HepG2 (cell line): ENCODE measurements around the gene HYAL2. TPM values are rescaled to one million over a fixed set of nuclear protein-coding genes. Genes with fewer than 3 reads are reported as not detected.
A peak's percentile ranks its signal among the peaks of the same experiment; 100 is the strongest.

Source experiments
- CSRNP2 ChIP-seq: sonication (generic); formaldehyde crosslinking; conservative IDR thresholded peaks from 2 replicates; pipeline ENCODE4 v1.8.0; 2022; ENCODE audit warnings: low read depth, missing genetic modification reagents
- HDAC1 ChIP-seq: sonication (generic); formaldehyde crosslinking; IDR thresholded peaks from 2 replicates; pipeline ENCODE4 v1.5.1; 2020; ENCODE audit warnings: mild to moderate bottlenecking, missing genetic modification reagents
- NCOA2 ChIP-seq: sonication (generic); formaldehyde crosslinking; IDR thresholded peaks from 2 replicates; pipeline ENCODE4 v1.8.0; 2022; ENCODE audit warnings: inconsistent platforms
- PLRG1 ChIP-seq: fragments of 450-650 bp; conservative IDR thresholded peaks from 2 replicates; pipeline ENCODE4 v1.6.1; 2016
- POLR2A ChIP-seq, 2 experiments: IDR thresholded peaks; 2 replicates each; pipeline ENCODE4 v1.6.1; 2011; ENCODE audit warnings: low read depth in 2 of 2, low read length in 2 of 2, mild to moderate bottlenecking in 1 of 2, moderate library complexity in 1 of 2; ENCODE audit not compliant: insufficient read depth in 1 of 2
- POLR2G ChIP-seq: fragments of 200-400 bp; formaldehyde crosslinking; IDR thresholded peaks from 2 replicates; pipeline ENCODE4 v1.6.1; 2018; ENCODE audit warnings: mild to moderate bottlenecking, low read depth, low read length, moderate library complexity
- RXRB ChIP-seq: IDR thresholded peaks from 2 replicates; pipeline ENCODE4 v1.6.1; 2016; ENCODE audit warnings: borderline replicate concordance, missing genetic modification reagents, missing compliant biosample characterization
- TBX3 ChIP-seq: fragments of 450-650 bp; IDR thresholded peaks from 2 replicates; pipeline ENCODE4 v1.6.1; 2017; ENCODE audit warnings: antibody characterized with exemption, mild to moderate bottlenecking, inconsistent platforms, borderline replicate concordance
- ZBTB2 ChIP-seq: sonication (generic); formaldehyde crosslinking; IDR thresholded peaks from 2 replicates; pipeline ENCODE4 v1.8.0; 2022; ENCODE audit warnings: low read depth, missing genetic modification reagents
- ZNF160 ChIP-seq: sonication (generic); formaldehyde crosslinking; IDR thresholded peaks from 2 replicates; pipeline ENCODE4 v1.8.0; 2022; ENCODE audit warnings: mild to moderate bottlenecking, inconsistent platforms, missing genetic modification reagents
- ZNF180 ChIP-seq: sonication (generic); formaldehyde crosslinking; IDR thresholded peaks from 2 replicates; pipeline ENCODE4 v1.4.0; 2020; ENCODE audit warnings: low read depth, missing genetic modification reagents, borderline replicate concordance
- ZNF784 ChIP-seq: sonication (generic); formaldehyde crosslinking; IDR thresholded peaks from 2 replicates; pipeline ENCODE4 v1.5.1; 2020; ENCODE audit warnings: missing genetic modification reagents, mild to moderate bottlenecking, borderline replicate concordance
- ZSCAN31 ChIP-seq: sonication (generic); formaldehyde crosslinking; IDR thresholded peaks from 2 replicates; pipeline ENCODE4 v1.5.0; 2020; ENCODE audit warnings: low read depth, mild to moderate bottlenecking, missing genetic modification reagents
- polyA plus RNA-seq, 8 experiments: library from polyadenylated mRNA; depleted of rRNA in 3 of 8; stranded (reverse) in 7 of 8; unstranded in 1 of 8; fragments of >200 nt; fragmentation: Illumina TruSeq in 4 of 8; extraction: Trizol in 4 of 8; gene quantifications; 2 replicates each; pipeline versions ENCODE4 v1.2.1 to v1.2.3, GENCODE V29; 2011 to 2016; ENCODE audit warnings: low read depth in 4 of 8, missing spikeins in 1 of 8, mixed read lengths in 1 of 8; ENCODE audit not compliant: insufficient read depth in 1 of 8
- total RNA-seq, 5 experiments: library from RNA; depleted of rRNA; stranded (reverse); fragments of >200 nt; fragmentation: Illumina TruSeq; extraction: Trizol; gene quantifications; 2 replicates each; pipeline ENCODE4 v1.2.3, GENCODE V29; 2016; ENCODE audit warnings: low read depth in 1 of 5
- TF ChIP-seq, protein P1 (sequence below): sonication (generic); formaldehyde crosslinking; IDR thresholded peaks from 2 replicates; pipeline ENCODE4 v1.4.0; 2020; ENCODE audit warnings: mild to moderate bottlenecking, missing genetic modification reagents
- TF ChIP-seq, protein P2 (sequence below): sonication (generic); formaldehyde crosslinking; IDR thresholded peaks from 2 replicates; pipeline ENCODE4 v1.4.0; 2020; ENCODE audit warnings: low read depth, mild to moderate bottlenecking, missing genetic modification reagents

HYAL2 gene
- total and polyA plus RNA-seq, 2 of the 13 experiments (the other 11 are each of a cell fraction or from before 2014, with no cell fraction given), result 76.2 to 102 TPM

- TF ChIP-seq, protein P1, sequence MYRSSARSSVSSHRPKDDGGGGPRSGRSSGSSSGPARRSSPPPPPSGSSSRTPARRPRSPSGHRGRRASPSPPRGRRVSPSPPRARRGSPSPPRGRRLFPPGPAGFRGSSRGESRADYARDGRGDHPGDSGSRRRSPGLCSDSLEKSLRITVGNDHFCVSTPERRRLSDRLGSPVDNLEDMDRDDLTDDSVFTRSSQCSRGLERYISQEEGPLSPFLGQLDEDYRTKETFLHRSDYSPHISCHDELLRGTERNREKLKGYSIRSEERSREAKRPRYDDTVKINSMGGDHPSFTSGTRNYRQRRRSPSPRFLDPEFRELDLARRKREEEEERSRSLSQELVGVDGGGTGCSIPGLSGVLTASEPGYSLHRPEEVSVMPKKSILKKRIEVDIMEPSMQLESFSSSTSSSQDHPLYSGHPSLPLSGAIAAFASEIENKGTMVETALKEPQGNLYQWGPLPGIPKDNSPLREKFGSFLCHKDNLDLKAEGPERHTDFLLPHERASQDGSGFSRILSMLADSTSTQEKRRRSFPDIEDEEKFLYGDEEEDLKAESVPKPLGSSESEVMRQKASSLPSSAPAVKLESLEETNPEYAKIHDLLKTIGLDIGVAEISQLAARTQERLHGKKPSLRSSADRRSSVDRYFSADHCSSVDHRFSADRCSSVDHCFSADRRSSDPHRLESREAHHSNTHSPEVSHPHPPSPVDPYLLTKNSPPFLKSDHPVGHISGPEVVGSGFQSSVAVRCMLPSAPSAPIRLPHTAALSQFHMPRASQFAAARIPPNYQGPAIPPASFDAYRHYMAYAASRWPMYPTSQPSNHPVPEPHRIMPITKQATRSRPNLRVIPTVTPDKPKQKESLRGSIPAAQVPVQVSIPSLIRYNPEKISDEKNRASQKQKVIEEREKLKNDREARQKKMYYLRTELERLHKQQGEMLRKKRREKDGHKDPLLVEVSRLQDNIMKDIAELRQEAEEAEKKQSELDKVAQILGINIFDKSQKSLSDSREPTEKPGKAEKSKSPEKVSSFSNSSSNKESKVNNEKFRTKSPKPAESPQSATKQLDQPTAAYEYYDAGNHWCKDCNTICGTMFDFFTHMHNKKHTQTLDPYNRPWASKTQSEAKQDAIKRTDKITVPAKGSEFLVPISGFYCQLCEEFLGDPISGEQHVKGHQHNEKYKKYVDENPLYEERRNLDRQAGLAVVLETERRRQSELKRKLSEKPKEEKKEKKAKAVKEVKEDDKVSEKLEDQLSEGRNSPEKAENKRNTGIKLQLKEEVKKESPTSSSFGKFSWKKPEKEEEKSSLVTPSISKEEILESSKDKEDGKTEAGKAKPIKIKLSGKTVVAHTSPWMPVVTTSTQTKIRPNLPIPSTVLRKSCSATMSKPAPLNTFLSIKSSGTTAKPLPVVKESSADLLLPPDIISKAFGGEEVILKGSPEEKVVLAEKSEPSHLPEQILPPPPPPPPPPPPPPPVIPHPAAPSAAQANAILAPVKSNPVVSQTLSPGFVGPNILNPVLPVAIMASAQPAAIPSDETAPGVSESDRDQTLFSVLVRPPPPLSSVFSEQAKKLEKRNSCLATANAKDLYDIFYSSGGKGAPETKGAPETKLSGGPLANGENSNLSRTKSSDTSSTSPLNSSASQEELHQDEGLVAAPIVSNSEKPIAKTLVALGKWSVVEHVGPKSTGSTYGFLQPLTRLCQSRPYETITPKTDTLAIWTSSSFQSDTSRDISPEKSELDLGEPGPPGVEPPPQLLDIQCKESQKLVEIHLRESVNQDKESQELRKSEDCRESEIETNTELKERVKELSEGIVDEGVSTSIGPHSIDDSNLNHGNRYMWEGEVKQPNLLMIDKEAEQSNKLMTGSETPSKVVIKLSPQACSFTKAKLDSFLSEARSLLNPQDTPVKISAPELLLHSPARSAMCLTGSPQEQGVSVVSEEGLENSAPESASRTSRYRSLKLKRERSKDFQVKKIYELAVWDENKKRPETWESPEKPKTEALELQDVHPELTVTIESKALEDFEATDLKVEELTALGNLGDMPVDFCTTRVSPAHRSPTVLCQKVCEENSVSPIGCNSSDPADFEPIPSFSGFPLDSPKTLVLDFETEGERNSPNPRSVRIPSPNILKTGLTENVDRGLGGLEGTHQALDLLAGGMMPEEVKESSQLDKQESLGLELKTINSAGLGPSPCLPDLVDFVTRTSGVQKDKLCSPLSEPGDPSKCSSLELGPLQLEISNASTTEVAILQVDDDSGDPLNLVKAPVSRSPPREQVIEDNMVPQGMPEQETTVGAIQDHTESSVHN (CRISPR knock-in tag), result no peak
- TF ChIP-seq ZNF160 (CRISPR knock-in tag) (0 out of 2 replicates have a peak, but pooled peaks have one; percentile 15), ZNF784 (CRISPR knock-in tag) (no peak), HDAC1 (CRISPR knock-in tag) (peak; percentile 58), POLR2A (IDR thresholded peaks at IDR 0.05; ENCODE audit: insufficient read depth in 1 of 2, low read depth in 2 of 2, low read length in 2 of 2) (peak in 1 of 2 experiments; percentile 79; a peak in 2 of 4 replicates), ZSCAN31 (CRISPR knock-in tag) (peak; percentile 94), ZNF180 (0 out of 2 replicates have a peak, but pooled peaks have one; percentile 27), RXRB (CRISPR knock-in tag) (0 out of 2 replicates have a peak, but pooled peaks have one; percentile 18), ZBTB2 (peak; percentile 65), PLRG1 (no peak), POLR2G (peak; percentile 91), TBX3 (peak; percentile 33; the same call in 1 of the 2 replicates), NCOA2 (CRISPR knock-in tag) (0 out of 2 replicates have a peak, but pooled peaks have one; percentile 8), CSRNP2 (no peak)
- TF ChIP-seq, protein P2, sequence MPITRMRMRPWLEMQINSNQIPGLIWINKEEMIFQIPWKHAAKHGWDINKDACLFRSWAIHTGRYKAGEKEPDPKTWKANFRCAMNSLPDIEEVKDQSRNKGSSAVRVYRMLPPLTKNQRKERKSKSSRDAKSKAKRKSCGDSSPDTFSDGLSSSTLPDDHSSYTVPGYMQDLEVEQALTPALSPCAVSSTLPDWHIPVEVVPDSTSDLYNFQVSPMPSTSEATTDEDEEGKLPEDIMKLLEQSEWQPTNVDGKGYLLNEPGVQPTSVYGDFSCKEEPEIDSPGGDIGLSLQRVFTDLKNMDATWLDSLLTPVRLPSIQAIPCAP (CRISPR knock-in tag), result no peak
Observed at GRCh38 chr3:50298836-50299637, 23.5 kb downstream of the HYAL2 start, which contains the start of the genes HYAL3 and NAA80 (continued).
